ACC112 (cell line): ENCODE results near the gene CLCNKB.
A peak's percentile ranks its signal among the peaks of the same experiment; 100 is the strongest.

Experiments used
- H2AFZ ChIP-seq: fragments of 200-600 bp; sonication (generic); one replicate; pipeline ENCODE4 v1.6.0; 2017; ENCODE audit warnings: antibody characterized with exemption, low read length; ENCODE audit not compliant: unreplicated experiment
- H3K27ac ChIP-seq: fragments of 200-600 bp; sonication (generic); 2 replicates; pipeline ENCODE4 v1.5.1; 2014; ENCODE audit warnings: low read depth, mild to moderate bottlenecking, antibody characterized with exemption, low read length, moderate library complexity
- H3K27me3 ChIP-seq: fragments of 200-600 bp; sonication (generic); 2 replicates; pipeline ENCODE4 v1.6.1; 2014; ENCODE audit warnings: mild to moderate bottlenecking, antibody characterized with exemption, low read length, moderate library complexity, mixed read lengths; ENCODE audit not compliant: insufficient read depth
- H3K36me3 ChIP-seq: fragments of 200-600 bp; sonication (generic); 2 replicates; pipeline ENCODE4 v1.6.1; 2016; ENCODE audit warnings: mild to moderate bottlenecking, antibody characterized with exemption, low read length, moderate library complexity, mixed read lengths; ENCODE audit not compliant: insufficient read depth
- H3K4me1 ChIP-seq: fragments of 200-600 bp; sonication (generic); one replicate; pipeline ENCODE4 v1.6.1; 2016; ENCODE audit warnings: low read length, mixed read lengths; ENCODE audit not compliant: insufficient read depth, unreplicated experiment, control insufficient read depth
- H3K4me3 ChIP-seq: fragments of 200-600 bp; sonication (generic); 2 replicates; pipeline ENCODE4 v1.5.1; 2014; ENCODE audit warnings: mild to moderate bottlenecking, low read depth, low read length
- H3K79me2 ChIP-seq: fragments of 200-600 bp; sonication (generic); one replicate; pipeline ENCODE4 v1.6.0; 2016; ENCODE audit warnings: low read length; ENCODE audit not compliant: control insufficient read depth, unreplicated experiment, insufficient read depth

The CLCNKB gene

GRCh38 chr1:16088996-16089395, 45.4 kb downstream of the CLCNKB start:
- H3K79me2 ChIP-seq, result no peaks in the 10 kb centered on the region
- no peaks in the 10 kb centered on the region for H3K27me3 ChIP-seq
- no peak overlapping the region for H3K4me3 ChIP-seq
- H3K4me1 ChIP-seq, result peaks cover 17% of the 10 kb centered on the region
- H2AFZ ChIP-seq, result no peak overlapping the region
- 0 out of 2 replicates have a peak overlapping the region, but pooled peaks have one; percentile 2 for H3K27ac ChIP-seq
- no peaks in the 10 kb centered on the region for H3K36me3 ChIP-seq

GRCh38 chr1:16090076-16090826, 46.7 kb downstream of the CLCNKB start:
- Histone ChIP-seq H3K27ac (no peak overlapping the region), H2AFZ (no peak overlapping the region), H3K4me1 (peaks cover 17% of the 10 kb centered on the region), H3K27me3 (no peaks in the 10 kb centered on the region), H3K4me3 (no peak overlapping the region), H3K36me3 (no peaks in the 10 kb centered on the region), H3K79me2 (no peaks in the 10 kb centered on the region)

- H3K27ac ChIP-seq, result no peak overlapping the region
- no peak overlapping the region for H2AFZ ChIP-seq
- H3K36me3 ChIP-seq, result no peaks in the 10 kb centered on the region
- H3K4me3 ChIP-seq, result no peak overlapping the region
- H3K79me2 ChIP-seq, result no peaks in the 10 kb centered on the region
- no peaks in the 10 kb centered on the region for H3K27me3 ChIP-seq
- peaks cover 17% of the 10 kb centered on the region for H3K4me1 ChIP-seq
These were observed 47.7 kb downstream of the CLCNKB start for GRCh38 chr1:16091296-16091695.

- H3K27ac ChIP-seq, result no peak overlapping the region
- H2AFZ ChIP-seq, result no peak overlapping the region
- no peak overlapping the region for H3K4me3 ChIP-seq
- no peaks in the 10 kb centered on the region for H3K79me2 ChIP-seq
- peaks cover 17% of the 10 kb centered on the region for H3K4me1 ChIP-seq
- H3K36me3 ChIP-seq, result no peaks in the 10 kb centered on the region
- no peaks in the 10 kb centered on the region for H3K27me3 ChIP-seq
These were observed 48.7 kb downstream of the CLCNKB start for GRCh38 chr1:16092097-16092922.

- H3K4me3 ChIP-seq, result no peak overlapping the region
- H3K79me2 ChIP-seq, result no peaks in the 10 kb centered on the region
- H3K4me1 ChIP-seq, result peaks cover 14% of the 10 kb centered on the region
- H3K36me3 ChIP-seq, result no peaks in the 10 kb centered on the region
- no peak overlapping the region for H2AFZ ChIP-seq
- no peaks in the 10 kb centered on the region for H3K27me3 ChIP-seq
- no peak overlapping the region for H3K27ac ChIP-seq
These were observed 49.4 kb downstream of the CLCNKB start for GRCh38 chr1:16092923-16093511.

- peaks cover 8% of the 10 kb centered on the region for H3K4me1 ChIP-seq
- no peaks in the 10 kb centered on the region for H3K36me3 ChIP-seq
- no peak overlapping the region for H3K4me3 ChIP-seq
- H3K27me3 ChIP-seq, result no peaks in the 10 kb centered on the region
- no peak overlapping the region for H3K27ac ChIP-seq
- H2AFZ ChIP-seq, result no peak overlapping the region
- no peaks in the 10 kb centered on the region for H3K79me2 ChIP-seq
These were observed 50.0 kb downstream of the CLCNKB start for GRCh38 chr1:16093611-16094010.

- no peak overlapping the region for H2AFZ ChIP-seq
- H3K4me1 ChIP-seq, result no peaks in the 10 kb centered on the region
- H3K79me2 ChIP-seq, result no peaks in the 10 kb centered on the region
- H3K4me3 ChIP-seq, result no peak overlapping the region
- H3K27ac ChIP-seq, result no peak overlapping the region
- no peaks in the 10 kb centered on the region for H3K36me3 ChIP-seq
- no peaks in the 10 kb centered on the region for H3K27me3 ChIP-seq
These were observed 51.0 kb downstream of the CLCNKB start for GRCh38 chr1:16094453-16095158.

- Histone ChIP-seq H2AFZ (no peak overlapping the region), H3K27me3 (no peaks in the 10 kb centered on the region), H3K4me1 (no peaks in the 10 kb centered on the region), H3K4me3 (no peak overlapping the region), H3K36me3 (no peaks in the 10 kb centered on the region), H3K79me2 (no peaks in the 10 kb centered on the region), H3K27ac (no peak overlapping the region)
These were observed 51.9 kb downstream of the CLCNKB start for GRCh38 chr1:16095447-16095846.

GRCh38 chr1:16099412-16099811, 55.8 kb downstream of the CLCNKB start:
- H3K79me2 ChIP-seq, result no peaks in the 10 kb centered on the region
- no peak overlapping the region for H3K27ac ChIP-seq
- no peaks in the 10 kb centered on the region for H3K36me3 ChIP-seq
- H3K27me3 ChIP-seq, result peaks cover 9% of the 10 kb centered on the region; the same call in 1 of the 2 replicates
- H3K4me3 ChIP-seq, result no peak overlapping the region
- H3K4me1 ChIP-seq, result no peaks in the 10 kb centered on the region
- no peak overlapping the region for H2AFZ ChIP-seq

- Histone ChIP-seq H3K4me1 (no peaks in the 10 kb centered on the region), H3K27ac (no peak overlapping the region), H3K27me3 (peaks cover 9% of the 10 kb centered on the region; the same call in 1 of the 2 replicates), H3K36me3 (no peaks in the 10 kb centered on the region), H3K4me3 (no peak overlapping the region), H2AFZ (no peak overlapping the region), H3K79me2 (no peaks in the 10 kb centered on the region)
These were observed 58.0 kb downstream of the CLCNKB start for GRCh38 chr1:16101623-16102022.
